Lower leg skin (tissue), 4 donors: ENCODE measurements around the gene SCAF1. TPM values are rescaled to one million over a fixed set of nuclear protein-coding genes. Genes with fewer than 3 reads are reported as not detected.

Experiments used
- DNase-seq, 2 donors: peaks; one replicate each; pipeline ENCODE4 v3.0.0-alpha.2; 2019; ENCODE audit warnings: low spot score in 2 of 2
- H3K4me3 ChIP-seq: fragments of 200-600 bp; sonication (generic); 2 replicates; pipeline ENCODE4 v1.5.1; 2017; ENCODE audit warnings: mild to moderate bottlenecking, low read depth; ENCODE audit not compliant: poor library complexity, severe bottlenecking
- CTCF ChIP-seq, 3 donors: fragments of 450-650 bp; IDR thresholded peaks; one replicate each; pipeline ENCODE4 v1.5.1; 2016; ENCODE audit warnings: antibody characterized with exemption in 3 of 3, mild to moderate bottlenecking in 3 of 3, moderate library complexity in 2 of 3
- POLR2A ChIP-seq, 2 donors: fragments of 450-650 bp; IDR thresholded peaks; one replicate each; pipeline ENCODE4 v1.6.1; 2016 to 2017; ENCODE audit warnings: antibody characterized with exemption in 2 of 2, mild to moderate bottlenecking in 1 of 2, moderate library complexity in 1 of 2
- WGBS, 2 donors: methylation state at CpG; one replicate each; pipeline ENCODE4 v1.1.5; 2018; 5-methylcytosine and 5-hydroxymethylcytosine counted together
- intact Hi-C: fragments of 100-400 bp; cut with DNase I; formaldehyde crosslinking; loops from one replicate; pipeline ENCODE4 v1.15.0; 2023; ENCODE audit warnings: low total_unique reads
- total RNA-seq, 4 donors: library from RNA; depleted of rRNA; stranded (reverse); fragments of >200 nt; gene quantifications; one replicate each; pipeline ENCODE4 v1.1.0, GENCODE V29; 2016

Gene SCAF1
- total RNA-seq, 4 donors from 2014 or later, result 28.6 to 54.3 (median 33.7) TPM

DNA sequence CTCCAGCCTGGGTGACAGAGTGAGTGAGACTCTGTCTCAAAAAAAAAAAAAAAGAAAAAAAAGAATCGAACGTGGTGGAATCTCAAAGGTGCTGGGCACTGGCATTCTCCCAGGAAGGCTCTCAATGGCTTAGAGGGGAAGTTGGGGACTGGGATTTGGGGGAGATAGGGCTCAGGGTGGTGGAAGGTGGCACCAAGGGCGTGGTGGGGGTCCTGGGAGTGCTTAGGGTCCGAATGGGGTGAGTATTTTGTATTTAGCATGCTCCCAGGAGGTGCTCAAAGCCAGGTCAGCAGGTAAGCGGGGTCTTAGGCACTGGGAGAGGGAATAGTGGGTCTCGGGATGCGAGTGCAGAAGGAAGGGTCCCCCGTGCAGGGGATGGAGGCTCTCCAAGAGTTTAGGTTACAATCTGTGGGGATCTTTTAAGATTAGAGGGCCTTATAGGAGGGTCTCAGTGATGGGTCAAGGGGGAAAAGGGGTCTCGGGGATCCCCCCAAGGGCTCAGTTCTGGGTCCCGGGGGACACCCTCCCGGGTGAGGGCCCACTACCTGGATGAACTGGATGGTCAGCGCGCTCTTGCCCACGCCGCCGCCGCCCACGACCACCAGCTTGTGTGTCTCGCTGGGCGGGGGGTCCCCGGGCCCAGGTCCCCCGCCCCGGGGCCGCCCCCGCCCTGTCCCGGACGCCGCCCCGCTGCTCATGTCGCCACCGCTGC lies 2.5 kb upstream of the SCAF1 start:
- peak overlapping the region; percentile 26 for H3K4me3 ChIP-seq
- TF ChIP-seq CTCF (IDR thresholded peaks at IDR 0.05), result no peak
- TF ChIP-seq POLR2A (IDR thresholded peaks at IDR 0.05), result no peak
- WGBS, 2 donors, result 2 to 9% methylated on average over 10 to 31 of the region's 31 CpGs
- intact Hi-C loops, result loop anchor here (5.0 kb wide), 1 partner anchor 47 kb away; the partner anchor contains the start of gene PRR12
- DNase-seq, result peak in 1 of 2 donors; percentile 39

DNA sequence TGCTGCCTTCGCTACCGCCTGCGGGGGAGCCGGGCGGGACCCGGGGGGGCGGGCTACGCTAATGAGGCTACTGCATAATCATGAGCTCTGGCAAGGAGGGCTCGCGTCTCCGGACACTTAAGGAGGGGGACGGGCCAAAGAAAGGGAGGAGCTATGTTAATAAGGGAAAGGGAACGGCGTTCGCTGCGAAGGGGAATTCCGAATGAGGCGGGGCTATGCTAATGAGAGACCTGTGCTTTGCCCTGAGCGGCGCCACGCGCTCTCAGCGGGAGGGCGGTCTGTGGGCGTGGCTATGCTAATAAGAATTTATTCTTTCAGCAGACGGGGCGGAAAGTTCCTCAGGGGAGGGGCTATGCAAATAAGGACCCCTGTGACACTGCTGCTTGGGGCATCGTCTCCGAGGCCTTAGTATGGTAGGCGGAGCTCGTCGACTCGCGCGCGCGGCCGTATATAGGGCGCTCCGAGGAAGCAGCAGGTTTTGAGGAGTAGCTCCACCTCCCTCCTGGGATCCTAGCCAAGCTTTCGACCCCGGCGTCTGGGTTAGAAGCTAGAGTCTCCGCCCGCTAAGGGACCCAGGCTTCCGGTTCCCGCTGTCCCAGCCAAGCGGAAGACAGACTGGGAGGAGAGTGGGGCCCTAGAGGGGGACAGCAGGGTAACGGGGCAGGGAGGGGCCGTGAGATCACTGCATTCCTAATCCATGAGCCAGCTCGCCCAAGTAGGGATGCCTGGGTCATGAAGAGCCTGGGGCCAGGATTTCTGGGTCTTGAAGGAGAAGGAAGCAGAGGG lies 1.7 kb upstream of the SCAF1 start, which contains the start of gene RRAS:
TSS of gene RRAS (minus strand) at position 31 of the 786 bp plus-strand sequence. CDS start 45 bp downstream, outside the sequence.
- H3K4me3 ChIP-seq, result peak within 1 kb of the TSS; percentile 32
- DNase-seq, result peak; percentile 100
- TF ChIP-seq CTCF (IDR thresholded peaks at IDR 0.05) (no peak), POLR2A (IDR thresholded peaks at IDR 0.05) (no peak)
- 0 to 1% methylated on average over 50 to 51 of the region's 51 CpGs for WGBS, 2 donors
- intact Hi-C loops, result no loop called here

- intact Hi-C loops, result no loop called here
- DNase-seq, result no peak
- peak overlapping the region; percentile 97 for H3K4me3 ChIP-seq
- WGBS, 2 donors, result 3 to 7% methylated on average over 5 of the region's 5 CpGs
- no peak for TF ChIP-seq CTCF (IDR thresholded peaks at IDR 0.05)
- TF ChIP-seq POLR2A (IDR thresholded peaks at IDR 0.05), result no peak
These were observed 555 bp downstream of the SCAF1 start for GRCh38 chr19:49642492-49643035.

DNA sequence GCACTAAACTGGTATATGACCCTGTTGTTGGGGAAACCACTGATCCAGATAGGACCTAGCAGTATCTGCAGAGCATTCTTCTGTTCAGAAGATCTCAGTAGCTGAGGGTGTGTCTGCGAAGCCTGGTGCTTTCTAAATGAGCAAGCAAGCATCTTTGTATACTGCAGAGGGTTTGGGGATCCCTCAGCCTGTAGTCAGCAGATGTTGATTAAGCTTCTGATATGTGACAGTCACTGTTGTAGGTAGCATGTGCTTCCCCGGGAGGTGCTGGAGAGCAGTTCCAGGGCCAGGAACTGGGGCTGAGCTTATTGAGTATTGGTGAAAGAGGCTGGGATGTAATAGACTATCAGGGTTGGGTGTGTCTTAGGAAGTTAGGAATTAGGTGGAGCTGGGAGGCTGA lies 1.5 kb downstream of the SCAF1 start:
- no peak for DNase-seq
- intact Hi-C loops, result no loop called here
- WGBS, 2 donors, result 50 to 52% methylated on average over 2 of the region's 2 CpGs
- TF ChIP-seq CTCF (IDR thresholded peaks at IDR 0.05), result no peak
- no peak for TF ChIP-seq POLR2A (IDR thresholded peaks at IDR 0.05)
- no peak overlapping the region for H3K4me3 ChIP-seq

DNA sequence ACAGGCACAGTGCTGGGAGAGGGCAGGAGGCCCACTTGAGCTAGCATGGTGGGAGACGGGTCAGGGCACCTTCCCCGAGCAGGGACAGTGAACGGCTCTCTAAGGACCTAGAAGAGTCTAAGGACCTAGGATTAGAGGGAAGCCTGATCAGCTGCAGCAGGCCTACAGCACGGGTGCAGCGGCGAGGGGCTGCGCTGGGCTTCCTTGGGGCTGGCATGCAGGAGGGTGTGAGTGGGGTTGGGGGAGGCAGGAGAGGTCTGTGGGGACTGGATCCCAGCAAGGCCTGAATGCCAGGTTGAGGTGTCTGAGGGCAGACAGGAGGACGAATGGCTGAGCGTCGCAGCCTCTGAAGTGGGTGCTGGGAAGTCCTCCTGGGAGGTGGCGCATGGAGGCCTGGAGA lies 3.6 kb downstream of the SCAF1 start:
- no peak for DNase-seq
- H3K4me3 ChIP-seq, result no peak overlapping the region
- no peak for TF ChIP-seq CTCF (IDR thresholded peaks at IDR 0.05)
- WGBS, 2 donors, result 90 to 92% methylated on average over 11 of the region's 11 CpGs
- intact Hi-C loops, result no loop called here
